ENCODE measurements around the gene RPTN.

The RPTN gene

GRCh38 chr1:152110860-152111514, 48.0 kb downstream of the RPTN start:
- TF ChIP-seq POLR2A (IDR thresholded peaks at IDR 0.05; ENCODE audit: low read length) = no peak
- TF ChIP-seq GATA1 (IDR thresholded peaks at IDR 0.05; ENCODE audit: low read depth, low read length) = no peak
- DNase-seq = peak in 1 of 2 experiments; percentile 40

- no peak for DNase-seq
- no peak for TF ChIP-seq POLR2A (IDR thresholded peaks at IDR 0.05; ENCODE audit: low read length)
- TF ChIP-seq GATA1 (IDR thresholded peaks at IDR 0.05; ENCODE audit: low read depth, low read length) = no peak
These were observed 48.6 kb downstream of the RPTN start for GRCh38 chr1:152110365-152110859.

DNA sequence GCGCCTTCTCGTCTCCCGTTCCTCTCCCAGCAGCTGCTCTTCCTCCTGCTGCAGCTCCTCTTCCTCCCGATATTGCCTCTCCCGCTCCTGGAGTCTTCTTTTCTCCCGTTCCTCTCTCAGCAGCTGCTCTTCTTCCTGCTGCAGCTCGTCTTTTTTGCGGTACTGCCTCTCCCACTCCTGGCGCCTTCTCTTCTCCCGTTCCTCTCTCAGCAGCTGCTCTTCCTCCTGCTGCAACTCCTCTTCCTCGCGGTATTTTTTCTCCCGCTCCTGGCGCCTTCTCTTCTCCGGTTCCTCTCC, 49.1 kb downstream of the RPTN start:
- no peak for DNase-seq
- TF ChIP-seq GATA1 (IDR thresholded peaks at IDR 0.05; ENCODE audit: low read depth, low read length) (no peak), POLR2A (IDR thresholded peaks at IDR 0.05; ENCODE audit: low read length) (no peak)

GRCh38 chr1:152109231-152109997, 49.6 kb downstream of the RPTN start:
- no peak for DNase-seq
- TF ChIP-seq POLR2A (IDR thresholded peaks at IDR 0.05; ENCODE audit: low read length) = no peak

- TF ChIP-seq POLR2A (IDR thresholded peaks at IDR 0.05; ENCODE audit: low read length) (no peak), GATA1 (IDR thresholded peaks at IDR 0.05; ENCODE audit: low read depth, low read length) (no peak)
- no peak for DNase-seq
These were observed 50.2 kb downstream of the RPTN start for GRCh38 chr1:152108882-152109222.

GRCh38 chr1:152107984-152108881, 50.8 kb downstream of the RPTN start:
- no peak for DNase-seq
- TF ChIP-seq POLR2A (IDR thresholded peaks at IDR 0.05; ENCODE audit: low read length) = no peak
- TF ChIP-seq GATA1 (IDR thresholded peaks at IDR 0.05; ENCODE audit: low read depth, low read length) = no peak

DNA sequence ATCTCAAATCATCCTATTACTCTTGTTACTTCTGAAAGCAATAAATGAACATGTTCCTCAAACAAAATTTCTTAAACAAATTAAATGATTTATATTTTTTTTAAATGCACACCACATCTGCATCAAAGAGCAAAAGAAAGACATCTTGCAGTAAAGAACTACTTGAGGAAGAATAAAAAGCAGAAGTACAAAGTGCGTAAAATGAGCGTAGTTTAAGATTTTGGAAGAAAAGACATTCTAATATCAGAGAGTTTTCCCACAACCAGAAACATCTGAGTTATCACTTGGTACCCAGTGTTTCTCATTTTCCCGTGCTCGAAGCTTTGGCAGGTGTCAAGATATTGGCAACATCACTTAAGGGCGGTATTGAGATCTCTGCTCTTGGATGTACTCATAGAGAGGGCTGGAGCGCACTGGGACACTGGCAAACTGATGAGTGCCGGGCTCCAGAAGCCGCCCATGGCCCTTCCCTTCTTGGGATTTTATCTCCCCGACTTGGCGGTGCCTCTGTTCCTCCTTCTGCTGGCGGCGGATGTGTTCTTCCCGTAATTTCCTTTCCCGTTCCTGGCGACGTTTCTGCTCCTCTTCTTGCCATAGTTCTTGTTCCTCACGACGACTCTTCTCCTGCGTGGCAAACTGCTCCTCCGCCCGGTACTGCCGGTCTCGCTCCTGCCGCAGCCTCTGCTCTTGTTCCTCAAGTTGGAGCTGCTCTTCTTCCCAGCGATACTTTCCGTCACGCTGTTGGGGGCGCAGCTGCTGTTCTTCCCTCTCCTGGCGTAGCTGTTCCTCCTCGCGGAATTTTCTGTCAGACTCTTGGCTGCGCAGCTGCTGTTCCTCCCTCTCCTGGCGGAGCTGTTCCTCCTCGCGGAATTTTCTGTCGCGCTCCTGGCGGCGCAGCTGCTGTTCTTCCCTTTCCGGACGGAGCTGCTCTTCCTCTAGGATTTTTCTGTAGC, 51.7 kb downstream of the RPTN start:
- no peak for DNase-seq
- no peak for TF ChIP-seq POLR2A (IDR thresholded peaks at IDR 0.05; ENCODE audit: low read length)
- no peak for TF ChIP-seq GATA1 (IDR thresholded peaks at IDR 0.05; ENCODE audit: low read depth, low read length)

DNA sequence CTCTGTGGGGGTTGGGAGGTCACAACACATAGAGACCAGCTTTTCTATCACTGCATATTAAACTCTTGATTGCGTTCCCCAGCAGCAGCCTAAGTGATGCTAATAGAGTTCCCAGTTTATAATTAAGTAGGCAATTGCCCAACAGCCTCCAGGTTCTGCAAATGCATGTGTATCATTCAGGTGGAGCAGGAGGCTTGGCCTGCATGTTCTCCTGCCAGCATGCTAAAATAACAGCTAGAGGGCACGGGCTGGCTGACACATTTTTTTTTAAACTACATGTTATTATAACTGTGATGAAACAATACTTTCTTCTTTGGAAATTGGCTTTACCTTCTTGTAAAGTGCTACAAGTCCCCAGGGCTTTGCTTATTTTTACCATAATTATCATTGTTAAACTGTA, 54.2 kb downstream of the RPTN start:
- no peak for TF ChIP-seq GATA1 (IDR thresholded peaks at IDR 0.05; ENCODE audit: low read depth, low read length)
- TF ChIP-seq POLR2A (IDR thresholded peaks at IDR 0.05; ENCODE audit: low read length) = no peak
- no peak for DNase-seq

Measured in erythroblast (primary cell).